Large intestine (tissue), 3 donors: Measurements from ENCODE around the gene ABLIM1. TPM values are rescaled to one million over a fixed set of nuclear protein-coding genes. Genes with fewer than 3 reads are reported as not detected.

Experiments
- DNase-seq, 2 donors: peaks; one replicate each; pipeline versions ENCODE4 v3.0.0 to v3.0.0-alpha.2; 2013
- H3K27ac ChIP-seq: one replicate; pipeline ENCODE4 v1.5.1; 2013; ENCODE audit warnings: low read length
- H3K27me3 ChIP-seq: 2 replicates; pipeline ENCODE4 v1.6.1; 2013; ENCODE audit warnings: low read length; ENCODE audit not compliant: control insufficient read depth, insufficient read depth
- H3K36me3 ChIP-seq: 2 replicates; pipeline ENCODE4 v1.6.1; 2013; ENCODE audit warnings: low read length; ENCODE audit not compliant: control insufficient read depth, insufficient read depth
- H3K4me1 ChIP-seq: one replicate; pipeline ENCODE4 v1.6.1; 2013; ENCODE audit warnings: low read length; ENCODE audit not compliant: control insufficient read depth, insufficient read depth
- H3K4me3 ChIP-seq: one replicate; pipeline ENCODE4 v1.5.1; 2013; ENCODE audit warnings: low read length
- H3K9me3 ChIP-seq: one replicate; pipeline ENCODE4 v1.6.1; 2013; ENCODE audit warnings: mild to moderate bottlenecking, low read depth, low read length, moderate library complexity; ENCODE audit not compliant: control insufficient read depth
- WGBS: methylation state at CpG from one replicate; pipeline ENCODE4 v1.1.5; 2013; ENCODE audit warnings: low lambda C conversion rate; ENCODE audit not compliant: insufficient coverage; 5-methylcytosine and 5-hydroxymethylcytosine counted together
- polyA plus RNA-seq: library from polyadenylated mRNA; unstranded; fragments of 120-200 nt; gene quantifications from one replicate; pipeline ENCODE4 v1.2.1, GENCODE V29; 2013

The ABLIM1 gene
- polyA plus RNA-seq, 1 donor = 54.9 TPM

GRCh38 chr10:114391599-114391998 lies 266.5 kb downstream of the ABLIM1 start:
- Histone ChIP-seq H3K27ac (no peak overlapping the region), H3K36me3 (no peaks in the 10 kb centered on the region), H3K27me3 (peaks cover 13% of the 10 kb centered on the region), H3K9me3 (no peaks in the 10 kb centered on the region), H3K4me1 (no peaks in the 10 kb centered on the region), H3K4me3 (no peak overlapping the region)
- WGBS = no CpG with 5 or more reads among the region's 5 CpGs
- no peak for DNase-seq

DNA sequence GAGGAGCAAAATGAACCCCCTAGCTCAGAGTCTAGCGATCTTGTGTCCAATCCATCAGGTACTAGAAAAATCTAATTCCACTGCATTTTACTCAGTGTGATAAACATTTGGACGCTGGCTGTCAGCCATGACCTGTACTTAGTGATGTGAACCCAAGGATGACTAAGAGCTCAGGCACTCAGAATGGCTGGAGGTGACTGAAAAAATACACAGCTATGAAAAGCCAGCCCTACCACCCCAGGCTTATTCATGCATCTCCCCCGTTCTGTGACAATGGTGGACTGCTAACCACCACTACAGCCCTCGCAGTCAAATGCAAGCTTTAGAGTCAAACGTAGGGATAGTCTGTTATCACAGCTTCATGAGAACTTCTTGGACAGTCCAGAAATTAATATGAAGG lies 268.6 kb downstream of the ABLIM1 start:
- H3K27me3 ChIP-seq = peaks cover 8% of the 10 kb centered on the region
- no peaks in the 10 kb centered on the region for H3K36me3 ChIP-seq
- no peak overlapping the region for H3K27ac ChIP-seq
- no CpG with 5 or more reads among the region's 5 CpGs for WGBS
- no peak for DNase-seq
- H3K4me1 ChIP-seq = no peaks in the 10 kb centered on the region
- H3K9me3 ChIP-seq = no peaks in the 10 kb centered on the region
- H3K4me3 ChIP-seq = no peak overlapping the region

DNA sequence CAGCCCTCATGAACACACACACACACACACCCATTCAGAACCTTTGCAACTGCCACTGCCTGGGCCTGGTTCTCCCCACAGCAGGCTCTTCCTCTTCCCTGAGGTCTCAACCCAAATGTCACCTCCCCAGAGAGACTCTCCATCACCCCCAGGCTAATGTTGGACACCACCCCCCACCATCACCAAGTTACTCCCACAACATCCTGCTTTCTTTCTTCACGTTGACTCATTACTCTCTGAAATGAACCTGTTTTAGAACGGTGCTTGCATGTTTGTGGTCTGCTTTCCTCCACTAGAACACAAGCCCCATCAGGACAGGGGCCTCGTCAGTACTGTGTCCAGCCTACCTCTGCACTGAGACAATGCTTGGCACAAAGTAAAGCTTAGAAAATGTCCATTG lies 269.8 kb downstream of the ABLIM1 start:
- no peaks in the 10 kb centered on the region for H3K4me1 ChIP-seq
- peaks cover 7% of the 10 kb centered on the region for H3K27me3 ChIP-seq
- H3K27ac ChIP-seq = no peak overlapping the region

GRCh38 chr10:114387784-114388183 lies 270.3 kb downstream of the ABLIM1 start:
- WGBS = no CpG with 5 or more reads among the region's 4 CpGs
- no peaks in the 10 kb centered on the region for H3K9me3 ChIP-seq
- H3K36me3 ChIP-seq = no peaks in the 10 kb centered on the region
- H3K27ac ChIP-seq = no peak overlapping the region
- no peaks in the 10 kb centered on the region for H3K4me1 ChIP-seq
- DNase-seq = no peak
- no peak overlapping the region for H3K4me3 ChIP-seq
- peaks cover 2% of the 10 kb centered on the region for H3K27me3 ChIP-seq

More for the DNA sequence above, 269.8 kb downstream of the ABLIM1 start:
- no peaks in the 10 kb centered on the region for H3K9me3 ChIP-seq
- H3K36me3 ChIP-seq = no peaks in the 10 kb centered on the region
- H3K4me3 ChIP-seq = no peak overlapping the region
- WGBS = 86% methylated on average over 1 of the region's 3 CpGs
- DNase-seq = no peak

DNA sequence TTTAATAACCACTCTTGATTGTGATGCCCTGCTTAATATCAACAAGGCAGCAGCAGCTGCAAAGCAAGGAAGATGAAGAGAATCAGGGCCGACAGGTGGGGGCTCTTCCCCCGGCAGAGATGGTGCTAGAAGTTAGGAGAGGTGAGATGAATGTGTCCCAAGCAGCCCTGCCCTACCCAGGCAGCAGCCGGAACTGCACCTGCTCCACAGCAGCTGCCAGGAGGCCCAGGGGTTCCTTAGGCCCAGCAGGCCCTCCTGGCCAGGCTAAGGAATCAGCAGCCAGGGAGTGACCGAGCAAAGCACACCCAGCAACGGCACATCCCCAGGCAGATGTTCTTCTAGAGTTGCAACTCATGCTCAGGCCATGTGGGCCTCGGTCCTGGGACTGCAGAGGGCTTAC lies 271.6 kb downstream of the ABLIM1 start:
- DNase-seq = no peak
- Histone ChIP-seq H3K9me3 (no peaks in the 10 kb centered on the region), H3K4me1 (no peaks in the 10 kb centered on the region), H3K27ac (no peak overlapping the region), H3K36me3 (no peaks in the 10 kb centered on the region), H3K4me3 (no peak overlapping the region), H3K27me3 (no peaks in the 10 kb centered on the region)
- WGBS = no CpG with 5 or more reads among the region's 6 CpGs

GRCh38 chr10:114385557-114385956 lies 272.5 kb downstream of the ABLIM1 start:
- DNase-seq = no peak
- no peak overlapping the region for H3K4me3 ChIP-seq
- no CpG with 5 or more reads among the region's 3 CpGs for WGBS
- H3K4me1 ChIP-seq = no peaks in the 10 kb centered on the region
- no peaks in the 10 kb centered on the region for H3K9me3 ChIP-seq
- H3K27me3 ChIP-seq = no peaks in the 10 kb centered on the region
- no peak overlapping the region for H3K27ac ChIP-seq
- no peaks in the 10 kb centered on the region for H3K36me3 ChIP-seq

GRCh38 chr10:114384601-114385000 lies 273.5 kb downstream of the ABLIM1 start:
- no peak for DNase-seq
- H3K36me3 ChIP-seq = no peaks in the 10 kb centered on the region
- H3K27ac ChIP-seq = no peak overlapping the region
- no peaks in the 10 kb centered on the region for H3K9me3 ChIP-seq
- peaks cover 2% of the 10 kb centered on the region for H3K27me3 ChIP-seq
- no CpG with 5 or more reads among the region's 5 CpGs for WGBS
- no peaks in the 10 kb centered on the region for H3K4me1 ChIP-seq
- no peak overlapping the region for H3K4me3 ChIP-seq

GRCh38 chr10:114384181-114384580 lies 273.9 kb downstream of the ABLIM1 start:
- no CpG with 5 or more reads among the region's 9 CpGs for WGBS
- Histone ChIP-seq H3K27me3 (peaks cover 2% of the 10 kb centered on the region), H3K9me3 (no peaks in the 10 kb centered on the region), H3K27ac (no peak overlapping the region), H3K36me3 (no peaks in the 10 kb centered on the region), H3K4me3 (no peak overlapping the region), H3K4me1 (no peaks in the 10 kb centered on the region)
- no peak for DNase-seq

Other genes with a start within 250 kb of the ABLIM1 start
- 18.8 TPM for gene FHIP2A, start 163.5 kb upstream of the ABLIM1 start, polyA plus RNA-seq